CD4-positive, CD25-positive, alpha-beta regulatory T cell (primary cell): ENCODE data around the gene IL31RA. TPM values are rescaled to one million over a fixed set of nuclear protein-coding genes. Genes with fewer than 3 reads are reported as not detected.

Experiments
- ATAC-seq, 2 donors: fragments of 150-1000 bp; cut with Tn5 transposase; one replicate each; pipeline ENCODE4 v1.10.0; 2021; ENCODE audit warnings: low read depth in 2 of 2, moderate number of reproducible peaks in 2 of 2, moderate library complexity in 1 of 2
- DNase-seq, 3 donors: peaks; one replicate each; pipeline versions ENCODE4 v3.0.0 to v3.0.0-alpha.2; 2012 to 2022; ENCODE audit warnings: mixed read lengths in 1 of 3
- H3K27ac ChIP-seq: one replicate; pipeline ENCODE4 v1.7.0; 2013; ENCODE audit warnings: mild to moderate bottlenecking, low read length; ENCODE audit not compliant: insufficient read depth, poor library complexity, severe bottlenecking
- H3K27me3 ChIP-seq: one replicate; pipeline ENCODE4 v1.7.0; 2013; ENCODE audit warnings: low read length; ENCODE audit not compliant: control insufficient read depth, insufficient read depth
- H3K36me3 ChIP-seq: one replicate; pipeline ENCODE4 v1.7.0; 2013; ENCODE audit warnings: mild to moderate bottlenecking, low read length, moderate library complexity; ENCODE audit not compliant: control insufficient read depth, insufficient read depth
- H3K4me1 ChIP-seq: 2 replicates; pipeline ENCODE4 v1.7.0; 2013; ENCODE audit warnings: mild to moderate bottlenecking, low read length; ENCODE audit not compliant: insufficient read depth, control insufficient read depth, poor library complexity, severe bottlenecking
- H3K4me3 ChIP-seq: one replicate; pipeline ENCODE4 v1.7.0; 2013; ENCODE audit warnings: low read depth, mild to moderate bottlenecking, low read length, moderate library complexity
- H3K9me3 ChIP-seq, 2 experiments: 1 replicate in 1 of 2; 2 replicates in 1 of 2; pipeline ENCODE4 v1.7.0; 2013; ENCODE audit warnings: low read length in 2 of 2, mild to moderate bottlenecking in 1 of 2, moderate library complexity in 1 of 2; ENCODE audit not compliant: control insufficient read depth in 2 of 2
- H3K27ac Mint-ChIP-seq, 3 donors: one replicate each; pipeline ENCODE4 v1.8.0; 2020 to 2022; ENCODE audit warnings: mild to moderate bottlenecking in 3 of 3, mixed read lengths in 3 of 3, moderate library complexity in 2 of 3
- H3K27me3 Mint-ChIP-seq: one replicate; pipeline ENCODE4 v1.8.0; 2022; ENCODE audit warnings: mild to moderate bottlenecking, mixed read lengths
- H3K36me3 Mint-ChIP-seq: one replicate; pipeline ENCODE4 v1.8.0; 2020; ENCODE audit warnings: mixed read lengths
- H3K4me1 Mint-ChIP-seq, 4 donors: one replicate each; pipeline ENCODE4 v1.8.0; 2020 to 2022; ENCODE audit warnings: mixed read lengths in 4 of 4, mild to moderate bottlenecking in 1 of 4
- H3K4me3 Mint-ChIP-seq, 4 donors: one replicate each; pipeline ENCODE4 v1.8.0; 2020 to 2022; ENCODE audit warnings: mild to moderate bottlenecking in 4 of 4, mixed read lengths in 4 of 4, moderate library complexity in 3 of 4
- H3K9me3 Mint-ChIP-seq, 7 donors: one replicate each; pipeline ENCODE4 v1.8.0; 2020 to 2022; ENCODE audit warnings: mixed read lengths in 7 of 7, mild to moderate bottlenecking in 3 of 7, moderate library complexity in 2 of 7
- polyA plus RNA-seq, 4 donors: library from polyadenylated mRNA; unstranded; fragments of 300-500 nt; fragmentation: Illumina TruSeq; gene quantifications; one replicate each; pipeline ENCODE4 v1.2.3, GENCODE V29; 2021
- total RNA-seq: library from RNA; stranded (reverse); gene quantifications from one replicate; pipeline ENCODE4 v1.2.3, GENCODE V29; 2022

The IL31RA gene
- total and polyA plus RNA-seq, 5 donors from 2014 or later, result not detected

DNA sequence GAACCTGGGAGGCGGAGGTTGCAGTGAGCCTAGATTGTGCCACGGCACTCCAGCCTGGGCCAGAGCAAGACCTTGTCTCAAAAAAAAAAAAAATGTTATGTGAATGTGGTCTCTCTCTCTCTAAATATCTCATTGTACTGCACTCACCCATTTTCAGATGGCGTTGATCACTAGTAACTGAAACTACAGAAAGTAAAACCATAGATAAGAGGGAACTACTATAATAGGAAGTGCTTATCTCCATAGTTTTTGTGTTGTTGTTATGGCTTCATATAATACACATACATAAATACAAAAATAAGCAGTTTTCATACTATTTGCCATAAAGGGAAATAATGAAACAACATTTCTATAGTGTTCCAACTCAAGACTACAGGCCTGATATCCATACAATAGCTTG lies 9.1 kb downstream of the IL31RA start:
- H3K27me3 ChIP-seq, result no peaks in the 10 kb centered on the region
- Mint-ChIP-seq H3K4me3 (no peak overlapping the region), H3K9me3 (peaks cover 0 to 6% (median 0%) of the 10 kb centered on the region in 7 donors), H3K36me3 (no peaks in the 10 kb centered on the region), H3K4me1 (peaks cover 11 to 25% (median 16%) of the 10 kb centered on the region in 4 donors), H3K27ac (no peak overlapping the region), H3K27me3 (peaks cover 17% of the 10 kb centered on the region)
- no peaks in the 10 kb centered on the region for H3K9me3 ChIP-seq
- H3K4me1 ChIP-seq, result no peaks in the 10 kb centered on the region
- H3K4me3 ChIP-seq, result no peak overlapping the region
- no peak overlapping the region for H3K27ac ChIP-seq
- no peaks in the 10 kb centered on the region for H3K36me3 ChIP-seq
- no peak for DNase-seq
- no peak for ATAC-seq

DNA sequence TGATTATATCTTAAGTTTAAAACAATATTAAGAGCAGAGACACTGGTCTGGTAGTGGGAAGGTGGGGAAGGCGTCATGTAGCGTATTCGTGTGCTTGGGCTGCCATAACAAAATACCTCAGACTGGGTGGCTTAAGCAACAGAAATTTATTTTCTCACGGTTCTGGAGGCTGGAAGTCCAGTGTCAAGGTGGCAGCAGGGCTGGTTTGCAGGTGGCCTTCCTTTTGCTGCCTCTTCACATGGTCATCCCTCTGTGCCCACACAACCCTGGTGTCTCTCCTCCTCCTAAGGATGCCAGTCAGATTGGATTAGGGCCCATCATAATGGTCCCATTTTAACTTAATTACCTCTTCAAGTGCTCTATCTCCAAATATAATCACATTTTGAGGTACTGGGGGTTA lies 9.6 kb downstream of the IL31RA start:
- H3K27me3 Mint-ChIP-seq, result peaks cover 17% of the 10 kb centered on the region
- peaks cover 0 to 6% (median 0%) of the 10 kb centered on the region in 7 donors for H3K9me3 Mint-ChIP-seq
- ATAC-seq (no peak), DNase-seq (no peak)
- H3K36me3 ChIP-seq, result no peaks in the 10 kb centered on the region
- no peak overlapping the region for H3K27ac Mint-ChIP-seq
- no peaks in the 10 kb centered on the region for H3K36me3 Mint-ChIP-seq
- H3K4me1 ChIP-seq, result no peaks in the 10 kb centered on the region
- H3K4me1 Mint-ChIP-seq, result peaks cover 10 to 20% (median 13%) of the 10 kb centered on the region in 4 donors
- no peak overlapping the region for H3K27ac ChIP-seq
- H3K9me3 ChIP-seq, result no peaks in the 10 kb centered on the region
- no peak overlapping the region for H3K4me3 Mint-ChIP-seq
- H3K27me3 ChIP-seq, result no peaks in the 10 kb centered on the region
- H3K4me3 ChIP-seq, result no peak overlapping the region

DNA sequence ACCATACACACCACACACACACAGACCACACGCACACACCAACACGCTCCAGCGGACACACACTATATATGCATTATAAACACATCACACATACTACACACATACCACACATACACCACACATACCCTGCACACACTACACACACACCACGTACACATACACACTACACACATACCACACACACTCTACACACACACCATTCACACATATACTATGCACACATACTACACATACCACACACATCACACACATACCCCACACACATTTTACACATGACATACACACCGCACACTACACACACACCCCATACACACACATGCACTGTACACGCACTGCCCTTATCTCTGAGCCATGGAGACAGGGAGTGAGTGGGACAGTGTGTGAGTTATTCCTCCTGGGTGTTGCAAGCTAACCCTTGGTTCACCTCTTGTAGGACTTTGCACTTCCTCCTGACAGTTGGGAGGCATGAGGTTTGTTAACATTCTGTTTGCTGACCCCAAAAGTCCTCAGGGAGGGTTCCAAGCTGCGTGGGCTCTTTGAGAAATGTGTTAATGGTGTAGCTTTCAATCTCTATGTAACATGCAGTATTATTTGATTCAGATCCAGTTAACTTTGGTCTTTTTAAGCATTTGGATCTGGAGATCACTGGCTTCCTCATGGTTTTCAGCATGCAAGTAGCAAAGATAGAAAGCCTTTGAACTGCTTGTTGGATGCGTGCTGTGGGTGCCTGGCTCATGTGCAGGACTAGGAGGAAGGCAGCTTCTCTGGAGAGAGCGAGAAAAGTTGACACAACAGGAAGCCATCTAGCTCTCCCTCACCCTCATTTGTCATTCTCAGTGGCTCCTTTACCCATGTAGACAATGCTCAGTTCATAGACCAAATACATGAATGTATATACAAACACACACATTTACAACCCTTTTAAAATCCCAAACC lies 13.7 kb downstream of the IL31RA start:
- H3K4me1 ChIP-seq, result no peaks in the 10 kb centered on the region
- DNase-seq (no peak), ATAC-seq (no peak)
- H3K36me3 ChIP-seq, result no peaks in the 10 kb centered on the region
- Mint-ChIP-seq H3K27ac (no peak overlapping the region), H3K36me3 (no peaks in the 10 kb centered on the region), H3K27me3 (peaks cover 3% of the 10 kb centered on the region), H3K9me3 (peaks cover 0 to 6% (median 0%) of the 10 kb centered on the region in 7 donors), H3K4me3 (no peak overlapping the region), H3K4me1 (no peaks in the 10 kb centered on the region)
- H3K4me3 ChIP-seq, result no peak overlapping the region
- no peak overlapping the region for H3K27ac ChIP-seq
- no peaks in the 10 kb centered on the region for H3K27me3 ChIP-seq
- H3K9me3 ChIP-seq, result no peaks in the 10 kb centered on the region

DNA sequence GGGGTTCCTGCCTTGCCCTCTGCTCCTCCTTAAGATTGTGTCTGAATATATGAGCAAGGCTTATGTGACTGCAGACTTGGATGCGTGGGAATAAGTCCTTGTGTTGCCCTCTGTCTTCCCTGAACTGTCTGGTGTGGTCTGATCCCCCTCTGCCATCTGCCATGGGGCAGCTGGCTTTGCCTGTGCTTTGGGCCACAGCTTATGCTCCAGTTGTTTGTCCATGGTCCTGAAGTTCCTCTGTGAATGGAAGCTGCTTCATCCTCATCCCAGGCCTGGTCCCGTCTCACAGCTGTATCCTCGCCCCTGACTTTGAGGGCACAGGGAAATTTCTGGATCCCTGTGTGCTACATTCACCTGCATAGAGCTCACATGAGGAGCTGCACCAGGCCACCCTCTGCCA lies 14.7 kb downstream of the IL31RA start:
- H3K27me3 Mint-ChIP-seq, result peaks cover 13% of the 10 kb centered on the region
- H3K36me3 Mint-ChIP-seq, result no peaks in the 10 kb centered on the region
- H3K27ac Mint-ChIP-seq, result no peak overlapping the region
- H3K27me3 ChIP-seq, result no peaks in the 10 kb centered on the region
- H3K4me3 ChIP-seq, result no peak overlapping the region
- H3K4me3 Mint-ChIP-seq, result no peak overlapping the region
- H3K9me3 ChIP-seq, result no peaks in the 10 kb centered on the region
- no peaks in the 10 kb centered on the region for H3K4me1 Mint-ChIP-seq
- no peaks in the 10 kb centered on the region for H3K4me1 ChIP-seq
- DNase-seq (no peak), ATAC-seq (no peak)
- peaks cover 0 to 3% (median 0%) of the 10 kb centered on the region in 7 donors for H3K9me3 Mint-ChIP-seq
- no peaks in the 10 kb centered on the region for H3K36me3 ChIP-seq
- H3K27ac ChIP-seq, result no peak overlapping the region

DNA sequence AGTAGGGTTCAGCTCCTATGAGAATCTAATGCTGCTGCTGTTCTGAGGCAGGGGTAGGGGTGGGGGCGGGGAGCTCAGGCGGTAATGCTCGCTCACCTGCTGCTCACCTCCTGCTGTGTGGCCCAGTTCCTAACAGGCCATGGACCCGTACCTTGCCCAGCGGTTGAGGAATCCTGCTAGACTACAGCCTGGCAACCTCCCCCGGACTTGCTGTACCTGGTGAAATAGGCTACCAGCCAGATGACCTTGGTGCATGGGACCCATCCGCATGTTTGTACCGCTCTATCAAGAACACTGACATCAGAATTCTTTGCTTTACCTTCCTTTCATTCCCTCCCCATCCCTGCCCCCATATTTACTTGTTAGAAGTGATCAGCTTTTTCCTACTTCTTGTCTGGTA lies 15.3 kb downstream of the IL31RA start:
- DNase-seq (no peak), ATAC-seq (no peak)
- H3K36me3 Mint-ChIP-seq, result no peaks in the 10 kb centered on the region
- H3K9me3 Mint-ChIP-seq, result peaks cover 0 to 3% (median 0%) of the 10 kb centered on the region in 7 donors
- Histone ChIP-seq H3K9me3 (no peaks in the 10 kb centered on the region), H3K4me1 (no peaks in the 10 kb centered on the region), H3K27me3 (no peaks in the 10 kb centered on the region), H3K27ac (no peak overlapping the region), H3K36me3 (no peaks in the 10 kb centered on the region), H3K4me3 (no peak overlapping the region)
- no peak overlapping the region for H3K4me3 Mint-ChIP-seq
- H3K27me3 Mint-ChIP-seq, result peaks cover 18% of the 10 kb centered on the region
- no peak overlapping the region for H3K27ac Mint-ChIP-seq
- no peaks in the 10 kb centered on the region for H3K4me1 Mint-ChIP-seq

DNA sequence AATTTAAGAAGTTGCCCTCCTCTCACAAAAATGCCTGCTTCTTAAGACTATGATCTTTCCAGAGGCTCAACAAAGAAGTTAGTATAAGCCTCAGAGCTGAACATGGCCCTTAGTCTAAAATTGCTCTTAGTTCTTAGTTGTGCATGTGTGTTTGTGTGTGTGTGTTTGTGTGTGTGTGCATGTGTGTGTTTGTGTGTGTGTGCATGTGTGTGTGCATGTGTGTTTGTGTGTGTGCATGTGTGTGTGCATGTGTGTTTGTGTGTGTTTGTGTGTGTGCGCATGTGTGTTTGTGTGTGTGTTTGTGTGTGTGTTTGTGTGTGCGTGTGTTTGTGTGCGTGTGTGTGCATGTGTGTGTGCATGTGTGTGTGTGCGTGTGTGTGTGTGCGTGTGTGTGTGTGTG lies 15.8 kb downstream of the IL31RA start:
- Mint-ChIP-seq H3K36me3 (no peaks in the 10 kb centered on the region), H3K9me3 (peaks cover 0 to 1% (median 0%) of the 10 kb centered on the region in 7 donors), H3K4me1 (no peaks in the 10 kb centered on the region), H3K4me3 (no peak overlapping the region), H3K27me3 (peaks cover 18% of the 10 kb centered on the region), H3K27ac (no peak overlapping the region)
- Histone ChIP-seq H3K27me3 (no peaks in the 10 kb centered on the region), H3K4me1 (no peaks in the 10 kb centered on the region), H3K9me3 (no peaks in the 10 kb centered on the region), H3K4me3 (no peak overlapping the region), H3K27ac (no peak overlapping the region), H3K36me3 (no peaks in the 10 kb centered on the region)
- ATAC-seq (no peak), DNase-seq (no peak)

DNA sequence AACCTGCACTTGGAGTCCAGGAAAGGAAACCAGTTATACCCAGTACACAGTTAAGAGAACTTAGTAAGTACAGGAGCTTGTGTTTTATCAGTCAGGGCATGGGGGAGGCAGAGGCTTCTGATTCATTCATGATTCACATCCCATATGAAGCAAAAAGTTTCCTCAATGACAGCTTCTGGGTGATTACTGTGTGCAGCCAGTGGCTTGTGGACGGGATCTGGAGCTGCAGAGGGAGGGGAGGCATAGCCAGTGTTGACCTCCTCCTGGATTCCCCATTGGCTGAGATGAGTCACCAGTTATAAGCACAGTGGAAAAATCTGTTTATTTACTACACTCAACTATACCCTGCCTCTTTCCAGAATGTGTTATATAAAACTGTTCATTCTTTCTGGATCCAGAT lies 17.7 kb downstream of the IL31RA start:
- no peaks in the 10 kb centered on the region for H3K4me1 Mint-ChIP-seq
- no peak overlapping the region for H3K4me3 Mint-ChIP-seq
- H3K9me3 ChIP-seq, result no peaks in the 10 kb centered on the region
- no peaks in the 10 kb centered on the region for H3K36me3 Mint-ChIP-seq
- peaks cover 24% of the 10 kb centered on the region for H3K27me3 Mint-ChIP-seq
- no peaks in the 10 kb centered on the region for H3K4me1 ChIP-seq
- no peaks in the 10 kb centered on the region for H3K27me3 ChIP-seq
- ATAC-seq (peak in 1 of 2 donors; percentile 31), DNase-seq (no peak)
- peaks cover 0 to 1% (median 0%) of the 10 kb centered on the region in 7 donors for H3K9me3 Mint-ChIP-seq
- H3K36me3 ChIP-seq, result no peaks in the 10 kb centered on the region
- H3K27ac Mint-ChIP-seq, result no peak overlapping the region
- H3K27ac ChIP-seq, result no peak overlapping the region
- H3K4me3 ChIP-seq, result no peak overlapping the region

DNA sequence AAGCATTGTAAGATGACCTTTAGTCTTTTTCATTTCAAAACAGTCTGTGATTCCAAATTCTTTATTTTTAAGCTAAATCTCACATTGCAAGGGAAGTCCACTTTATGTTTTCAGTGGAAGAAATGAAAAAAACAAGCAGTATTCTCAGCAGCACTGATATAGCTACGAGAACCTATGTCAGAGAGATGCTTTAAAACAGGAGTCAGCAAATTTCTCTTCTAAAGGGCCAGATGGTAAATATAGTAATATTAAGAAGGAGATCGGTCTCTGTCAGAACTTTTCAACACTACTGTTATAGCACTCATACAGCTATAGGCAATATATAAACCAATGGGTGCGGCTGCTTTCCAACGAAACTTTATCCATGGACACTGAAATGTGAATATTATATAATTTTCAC lies 18.7 kb downstream of the IL31RA start:
- H3K27ac ChIP-seq, result no peak overlapping the region
- H3K4me3 ChIP-seq, result no peak overlapping the region
- no peak for ATAC-seq
- peaks cover 0 to 3% (median 0%) of the 10 kb centered on the region in 7 donors for H3K9me3 Mint-ChIP-seq
- H3K27ac Mint-ChIP-seq, result no peak overlapping the region
- H3K36me3 Mint-ChIP-seq, result no peaks in the 10 kb centered on the region
- H3K4me3 Mint-ChIP-seq, result no peak overlapping the region
- no peaks in the 10 kb centered on the region for H3K36me3 ChIP-seq
- H3K27me3 Mint-ChIP-seq, result peaks cover 30% of the 10 kb centered on the region
- no peak for DNase-seq
- H3K4me1 Mint-ChIP-seq, result no peaks in the 10 kb centered on the region
- no peaks in the 10 kb centered on the region for H3K9me3 ChIP-seq
- H3K27me3 ChIP-seq, result no peaks in the 10 kb centered on the region
- no peaks in the 10 kb centered on the region for H3K4me1 ChIP-seq
